GM18861 (cell line): ENCODE results near the gene ZNF532.

Source experiments
- ATAC-seq: cut with Tn5 transposase; IDR thresholded peaks from one replicate; pipeline ENCODE4 v1.9.1; 2021; ENCODE audit not compliant: unreplicated experiment

The ZNF532 gene

GRCh38 chr18:58975781-58976180 is 111.1 kb downstream of the ZNF532 start:
- ATAC-seq = no peak

- ATAC-seq = no peak
Measured at GRCh38 chr18:58977223-58977622, 112.5 kb downstream of the ZNF532 start.

GRCh38 chr18:58977801-58978200 is 113.1 kb downstream of the ZNF532 start:
- ATAC-seq = no peak

- no peak for ATAC-seq
Measured at GRCh38 chr18:58978916-58979315, 114.2 kb downstream of the ZNF532 start.

- ATAC-seq = no peak
Measured at GRCh38 chr18:58979615-58980014, 114.9 kb downstream of the ZNF532 start.

- ATAC-seq = peak; percentile 54
Measured at GRCh38 chr18:58980991-58981390, 116.3 kb downstream of the ZNF532 start.

GRCh38 chr18:58983260-58984155 is 118.8 kb downstream of the ZNF532 start:
- no peak for ATAC-seq

- ATAC-seq = no peak
Measured at GRCh38 chr18:58988600-58988999, 123.9 kb downstream of the ZNF532 start.

GRCh38 chr18:58989184-58989759 is 124.6 kb downstream of the ZNF532 start:
- no peak for ATAC-seq

- no peak for ATAC-seq
Measured at GRCh38 chr18:58990720-58991119, 126.0 kb downstream of the ZNF532 start.

- ATAC-seq = peak; percentile 70
Measured at GRCh38 chr18:58991167-58991798, 126.6 kb downstream of the ZNF532 start.

- no peak for ATAC-seq
Measured at GRCh38 chr18:58992301-58993231, 127.9 kb downstream of the ZNF532 start.

- ATAC-seq = no peak
Measured at GRCh38 chr18:58993260-58993659, 128.6 kb downstream of the ZNF532 start.

- no peak for ATAC-seq
Measured at GRCh38 chr18:58995663-58996062, 131.0 kb downstream of the ZNF532 start.

- no peak for ATAC-seq
Measured at GRCh38 chr18:58996131-58996641, 131.5 kb downstream of the ZNF532 start.

GRCh38 chr18:58996696-58997095 is 132.0 kb downstream of the ZNF532 start:
- ATAC-seq = no peak

- no peak for ATAC-seq
Measured at GRCh38 chr18:58997811-58998337, 133.2 kb downstream of the ZNF532 start.

- no peak for ATAC-seq
Measured at GRCh38 chr18:58998401-58999203, 133.9 kb downstream of the ZNF532 start.

GRCh38 chr18:59001166-59001565 is 136.5 kb downstream of the ZNF532 start:
- no peak for ATAC-seq

- ATAC-seq = no peak
Measured at GRCh38 chr18:59001721-59002120, 137.0 kb downstream of the ZNF532 start.
